GM18909 (cell line): ENCODE data around the gene CASP3.
A peak's percentile ranks its signal among the peaks of the same experiment; 100 is the strongest.
"Not testable (repeated sequence)": the region's sequence is repeated elsewhere in the genome, so short reads cannot be mapped to it uniquely, and the experiment has no call there.

ENCODE experiments used
- ATAC-seq: cut with Tn5 transposase; IDR thresholded peaks from one replicate; pipeline ENCODE4 v1.9.1; 2021; ENCODE audit warnings: mild to moderate bottlenecking; ENCODE audit not compliant: unreplicated experiment, poor library complexity

Gene CASP3

GRCh38 chr4:184636897-184637296, 12.3 kb downstream of the CASP3 start:
- no peak for ATAC-seq

GRCh38 chr4:184636144-184636543, 13.1 kb downstream of the CASP3 start:
- ATAC-seq = no peak

GRCh38 chr4:184635381-184635780, 13.9 kb downstream of the CASP3 start:
- no peak for ATAC-seq

- ATAC-seq = no peak
Observed at GRCh38 chr4:184632842-184633241, 16.4 kb downstream of the CASP3 start.

- ATAC-seq = no peak
Observed at GRCh38 chr4:184628103-184628502, 21.1 kb downstream of the CASP3 start.

- not testable (repeated sequence) for ATAC-seq
Observed at GRCh38 chr4:184625783-184626596, 23.3 kb downstream of the CASP3 start.

GRCh38 chr4:184624972-184625554, 24.2 kb downstream of the CASP3 start:
- ATAC-seq = no peak

- not testable (repeated sequence) for ATAC-seq
Observed at GRCh38 chr4:184624504-184624903, 24.7 kb downstream of the CASP3 start.

- no peak for ATAC-seq
Observed at GRCh38 chr4:184621518-184621917, 27.7 kb downstream of the CASP3 start.

GRCh38 chr4:184620212-184620867, 28.9 kb downstream of the CASP3 start:
- ATAC-seq = no peak

GRCh38 chr4:184617600-184618196, 31.5 kb downstream of the CASP3 start:
- no peak for ATAC-seq

- peak; percentile 85 for ATAC-seq
Observed at GRCh38 chr4:184616633-184617551, 32.4 kb downstream of the CASP3 start.

- not testable (repeated sequence) for ATAC-seq
Observed at GRCh38 chr4:184616168-184616567, 33.1 kb downstream of the CASP3 start.

- no peak for ATAC-seq
Observed at GRCh38 chr4:184614509-184614908, 34.7 kb downstream of the CASP3 start.

GRCh38 chr4:184613405-184613804, 35.8 kb downstream of the CASP3 start:
- no peak for ATAC-seq

GRCh38 chr4:184612074-184612473, 37.2 kb downstream of the CASP3 start:
- no peak for ATAC-seq

- not testable (repeated sequence) for ATAC-seq
Observed at GRCh38 chr4:184607429-184607828, 41.8 kb downstream of the CASP3 start.

- not testable (repeated sequence) for ATAC-seq
Observed at GRCh38 chr4:184602857-184603256, 46.4 kb downstream of the CASP3 start.

- ATAC-seq = not testable (repeated sequence)
Observed at GRCh38 chr4:184600982-184601381, 48.3 kb downstream of the CASP3 start.
